Stimulated activated CD8-positive, alpha-beta memory T cell treated with anti-CD3 and anti-CD28 coated beads, Interleukin-2, amount 100 ng/mL, for 48 hours (primary cell): ENCODE results near the gene MAD1L1.
"Not testable (repeated sequence)": the region's sequence is repeated elsewhere in the genome, so short reads cannot be mapped to it uniquely, and the experiment has no call there.

Experiments
- DNase-seq, 2 donors: peaks; one replicate each; pipeline ENCODE4 v3.0.0-alpha.2; 2020; ENCODE audit warnings: low read depth in 2 of 2

MAD1L1 gene

GRCh38 chr7:1885465-1886226, 347.1 kb downstream of the MAD1L1 start:
- no peak for DNase-seq

- no peak for DNase-seq
Observed at GRCh38 chr7:1884583-1885350, 348.0 kb downstream of the MAD1L1 start.

- no peak for DNase-seq
Observed at GRCh38 chr7:1883834-1884582, 348.7 kb downstream of the MAD1L1 start.

GRCh38 chr7:1883031-1883761, 349.5 kb downstream of the MAD1L1 start:
- no peak for DNase-seq

GRCh38 chr7:1882451-1882850, 350.3 kb downstream of the MAD1L1 start:
- DNase-seq: no peak

- DNase-seq: no peak
Observed at GRCh38 chr7:1881946-1882345, 350.8 kb downstream of the MAD1L1 start.

- not testable (repeated sequence) for DNase-seq
Observed at GRCh38 chr7:1876641-1877040, 356.1 kb downstream of the MAD1L1 start.

- DNase-seq: not testable (repeated sequence)
Observed at GRCh38 chr7:1875392-1876199, 357.1 kb downstream of the MAD1L1 start.

GRCh38 chr7:1874590-1875391, 358.0 kb downstream of the MAD1L1 start:
- not testable (repeated sequence) for DNase-seq

- no peak for DNase-seq
Observed at GRCh38 chr7:1873857-1874589, 358.7 kb downstream of the MAD1L1 start.

GRCh38 chr7:1873421-1873820, 359.3 kb downstream of the MAD1L1 start:
- DNase-seq: no peak

GRCh38 chr7:1873070-1873405, 359.7 kb downstream of the MAD1L1 start:
- DNase-seq: no peak

- no peak for DNase-seq
Observed at GRCh38 chr7:1872191-1873069, 360.3 kb downstream of the MAD1L1 start.

GRCh38 chr7:1869452-1870130, 363.2 kb downstream of the MAD1L1 start:
- no peak for DNase-seq

GRCh38 chr7:1868516-1869165, 364.1 kb downstream of the MAD1L1 start:
- no peak for DNase-seq

- no peak for DNase-seq
Observed at GRCh38 chr7:1867370-1868260, 365.1 kb downstream of the MAD1L1 start.
